HG03432 (cell line): Measurements from ENCODE around the gene SLC48A1.
A peak's percentile ranks its signal among the peaks of the same experiment; 100 is the strongest.
"Not testable (repeated sequence)": the region's sequence is repeated elsewhere in the genome, so short reads cannot be mapped to it uniquely, and the experiment has no call there.

Experiments
- ATAC-seq: cut with Tn5 transposase; IDR thresholded peaks from one replicate; pipeline ENCODE4 v1.9.1; 2021; ENCODE audit warnings: mild to moderate bottlenecking, moderate library complexity; ENCODE audit not compliant: unreplicated experiment

Gene SLC48A1

DNA sequence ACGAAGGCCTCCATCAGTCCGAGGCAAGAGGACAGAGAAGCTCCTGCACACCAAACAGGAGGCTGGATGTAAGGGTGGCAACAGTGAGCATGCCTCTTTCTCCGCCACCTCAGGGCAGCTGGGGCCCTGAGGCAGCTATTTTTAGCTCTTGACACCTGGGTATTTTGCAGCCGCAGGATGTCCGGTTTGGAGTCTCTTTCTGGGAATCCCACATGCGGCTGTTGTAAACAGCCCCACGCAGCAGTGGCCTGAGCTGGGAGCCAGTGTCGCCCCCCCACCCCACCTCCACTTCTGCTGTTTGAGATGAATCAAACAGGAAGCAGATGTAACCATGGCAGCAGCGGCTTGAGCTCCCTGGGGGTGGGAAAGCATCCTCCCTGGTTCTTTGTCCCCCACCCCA, 35.0 kb downstream of the SLC48A1 start:
- ATAC-seq = peak; percentile 44

DNA sequence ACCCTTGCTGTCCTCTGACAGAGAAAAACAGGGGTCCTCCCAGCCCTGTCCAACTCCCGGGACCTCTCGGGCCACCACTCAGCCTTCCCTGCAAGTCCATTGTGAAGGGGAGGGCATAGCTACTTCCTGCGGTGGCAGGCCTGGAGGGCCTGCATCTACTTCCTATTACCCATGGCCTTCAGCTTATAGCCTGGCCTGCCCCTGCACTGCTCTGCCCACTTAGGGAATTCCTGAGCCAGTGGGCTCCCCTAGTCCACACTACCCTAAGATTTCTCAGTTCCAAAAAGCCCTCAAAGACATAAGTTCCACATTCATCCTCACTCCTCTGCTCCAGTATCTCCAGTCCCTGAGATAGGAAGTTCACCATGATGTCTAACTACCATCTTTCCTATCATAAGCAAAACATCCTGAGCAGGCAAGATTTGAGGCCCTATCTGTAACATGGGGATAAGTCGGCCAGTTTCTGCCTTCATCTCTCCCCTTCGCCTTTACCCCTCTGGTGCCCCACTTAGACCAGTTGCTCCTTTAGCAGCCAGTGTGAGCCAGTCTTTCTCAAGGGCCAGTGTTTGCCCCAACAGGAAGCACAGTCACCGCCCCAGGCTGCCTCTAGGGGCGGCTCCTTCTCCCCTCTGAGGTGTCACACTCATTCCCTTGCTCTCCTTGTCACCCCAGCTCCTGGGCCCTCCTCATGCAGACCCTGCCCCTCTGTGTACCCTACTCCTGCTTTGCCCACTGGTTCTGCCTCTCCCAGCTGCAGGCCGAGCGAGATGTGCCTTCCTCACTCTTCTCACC, 35.7 kb downstream of the SLC48A1 start:
- no peak for ATAC-seq

DNA sequence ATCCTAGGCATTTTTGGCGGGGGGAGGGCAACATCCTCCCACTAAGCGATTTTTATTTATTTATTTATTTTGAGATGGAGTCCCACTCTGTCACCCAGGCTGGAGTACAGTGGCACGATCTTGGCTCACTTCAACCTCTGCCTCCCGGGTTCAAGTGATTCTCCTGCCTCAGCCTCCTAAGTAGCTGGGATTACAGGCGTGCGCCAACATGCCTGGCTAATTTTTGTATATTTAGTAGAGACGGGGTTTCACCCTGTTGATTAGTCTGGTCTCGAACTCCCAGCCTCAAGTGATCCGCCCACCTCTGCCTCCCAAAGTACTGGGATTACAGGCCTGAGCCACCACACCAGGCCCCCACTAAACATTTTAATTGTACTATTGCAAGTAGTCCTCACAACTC, 36.5 kb downstream of the SLC48A1 start:
- ATAC-seq = not testable (repeated sequence)

DNA sequence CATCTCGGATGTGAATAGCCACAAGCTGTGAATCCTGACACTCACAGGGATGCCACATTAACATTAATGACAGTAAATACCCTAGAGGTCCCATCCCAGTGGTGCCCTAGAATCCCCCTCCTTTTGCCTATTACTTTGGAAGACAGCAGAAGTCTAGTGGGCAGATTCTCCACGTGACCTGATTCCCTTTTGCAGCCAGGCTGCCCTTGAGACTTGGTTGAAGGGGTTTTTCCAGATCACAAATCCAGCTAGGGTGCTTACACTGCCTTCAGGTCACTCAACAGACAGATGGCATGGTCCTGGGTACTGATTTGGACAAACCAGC, 38.0 kb downstream of the SLC48A1 start:
- ATAC-seq = no peak

DNA sequence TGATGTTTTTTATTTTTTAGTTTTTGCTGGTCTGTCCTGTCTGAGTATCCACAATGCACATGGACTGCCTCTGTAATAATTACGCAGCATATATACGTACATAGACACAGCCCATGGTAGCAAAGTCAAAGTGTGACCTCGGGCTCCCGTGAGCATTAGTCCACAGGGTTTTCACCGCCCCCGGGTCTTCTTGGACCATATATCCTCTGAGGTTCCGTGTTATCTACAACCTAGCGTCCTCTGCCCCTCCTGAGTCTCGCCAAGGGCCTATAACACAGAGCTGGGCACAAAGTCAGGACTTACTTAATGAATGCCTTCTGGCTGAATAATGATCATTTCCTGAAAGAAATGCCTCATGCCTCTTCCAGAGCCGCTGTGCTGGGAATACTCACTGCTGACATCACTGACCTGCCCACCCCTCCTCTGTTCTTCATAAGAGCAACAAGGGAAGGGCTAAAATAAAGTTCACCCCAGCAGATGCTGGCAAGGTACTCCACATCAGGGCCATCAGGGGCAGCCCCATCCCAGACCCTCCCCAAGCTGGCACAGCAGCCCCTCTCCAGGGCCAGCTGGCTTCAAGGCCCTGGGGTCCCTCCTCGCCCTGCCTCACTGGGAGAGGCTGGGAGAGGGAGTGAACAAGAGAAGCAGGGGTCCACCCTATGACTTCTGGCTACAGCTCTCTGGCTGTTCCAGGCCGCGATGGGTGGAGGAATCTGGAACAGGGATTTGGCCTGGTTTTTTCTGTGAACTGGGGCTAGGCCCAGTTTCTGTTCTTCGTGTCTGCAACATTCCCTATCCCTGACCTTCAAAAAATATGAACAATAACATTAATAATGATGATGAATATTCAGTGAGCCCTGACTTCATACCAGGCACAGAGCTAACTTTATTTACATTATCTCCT, 38.8 kb downstream of the SLC48A1 start:
- no peak for ATAC-seq

DNA sequence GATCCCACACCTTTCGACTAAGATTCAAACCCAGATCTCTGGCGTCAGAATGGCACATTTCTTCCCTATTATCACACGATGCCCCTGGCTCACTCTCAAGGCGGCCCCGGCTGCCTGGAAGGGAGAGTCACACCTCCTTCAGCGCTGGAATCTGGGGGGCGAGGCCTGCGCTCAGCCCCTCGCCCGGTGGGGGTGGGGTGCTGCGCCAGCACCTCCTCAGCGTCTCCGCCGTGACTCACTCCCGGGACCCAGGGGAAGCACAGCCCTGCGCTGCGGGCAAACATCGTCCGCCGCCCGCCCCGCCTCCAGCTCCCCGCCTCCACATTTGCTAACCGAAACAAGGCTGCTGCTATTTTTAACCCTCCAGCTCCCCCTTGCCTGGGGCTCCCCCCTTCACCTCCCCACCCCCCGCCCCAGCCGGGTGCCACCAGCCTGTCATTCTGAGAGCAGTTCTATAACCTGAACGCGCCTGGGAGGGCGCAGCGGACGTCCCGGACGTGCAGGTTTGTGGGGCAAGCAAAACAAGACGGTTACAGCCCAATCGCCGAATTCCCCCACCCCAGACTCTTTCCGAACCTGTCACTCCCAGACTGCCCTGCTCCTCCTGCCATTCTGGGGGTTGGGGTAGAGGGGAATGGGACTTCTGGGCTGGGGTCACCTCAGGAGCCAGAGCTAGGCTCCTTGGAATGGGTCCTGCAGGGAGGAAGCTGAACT, 39.9 kb downstream of the SLC48A1 start:
- peak; percentile 74 for ATAC-seq

DNA sequence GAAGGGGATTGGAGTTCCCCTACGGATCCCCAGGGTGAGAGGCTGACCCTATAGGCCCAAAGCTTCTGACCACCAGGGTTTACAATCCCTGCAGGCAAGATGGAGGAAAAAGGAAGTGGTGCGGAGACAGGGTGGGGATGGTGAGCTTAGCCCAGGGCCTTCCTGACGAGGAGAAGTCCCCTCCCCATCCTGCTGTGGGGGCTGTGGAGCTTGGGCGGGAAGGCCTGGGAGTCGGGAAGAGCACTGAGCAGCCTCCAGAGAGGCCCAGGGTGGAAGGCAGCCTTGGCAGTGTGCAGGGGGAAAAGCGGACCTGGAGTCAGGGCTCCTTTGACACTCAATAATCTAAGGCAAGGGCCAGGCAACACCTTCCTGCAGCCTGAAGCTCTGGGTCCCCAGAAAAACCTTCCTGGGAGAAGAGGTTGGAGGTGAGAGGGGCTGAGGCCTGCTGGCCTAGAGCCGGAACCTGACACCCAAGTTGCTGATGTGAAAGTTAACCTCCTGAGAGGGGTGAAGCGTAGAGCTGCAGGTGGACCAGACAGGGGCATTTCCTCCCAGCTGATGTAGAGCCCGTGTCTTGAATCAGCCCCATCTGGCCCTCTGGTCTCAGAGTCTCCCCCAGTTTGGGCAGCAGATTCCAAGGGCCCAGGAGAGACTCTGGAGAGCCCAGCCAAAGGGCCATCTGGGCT, 40.6 kb downstream of the SLC48A1 start:
- peak; percentile 36 for ATAC-seq

DNA sequence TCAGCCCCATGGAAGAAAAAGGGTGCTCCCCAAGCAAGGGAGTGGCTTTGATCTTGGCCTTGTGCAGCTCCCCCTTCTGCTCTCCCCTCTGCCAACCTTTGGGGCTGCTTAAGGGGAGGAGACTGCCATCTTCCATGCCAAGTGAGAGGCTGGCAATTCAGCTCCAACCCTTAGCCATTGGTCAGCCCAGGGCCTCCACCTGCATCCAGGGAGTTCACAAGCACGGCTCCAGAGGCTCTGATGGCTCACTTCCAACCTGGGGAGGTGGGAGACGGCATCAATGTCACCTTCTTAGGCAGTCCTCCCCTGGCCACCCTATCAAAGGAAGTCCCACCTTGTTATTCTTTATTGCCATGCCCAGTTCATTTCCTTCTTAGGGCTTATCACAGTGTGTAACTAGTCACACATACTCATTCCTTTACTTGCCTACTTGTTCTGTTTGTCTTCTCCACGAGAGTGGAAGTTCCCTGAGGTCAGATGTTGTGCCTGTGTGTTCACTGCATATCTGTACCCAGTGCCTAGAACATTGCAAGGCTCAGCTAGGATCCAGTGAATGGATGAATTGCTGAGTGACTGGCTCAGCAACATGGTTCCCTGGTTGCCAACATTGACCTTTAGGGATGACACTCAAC, 41.6 kb downstream of the SLC48A1 start:
- no peak for ATAC-seq

DNA sequence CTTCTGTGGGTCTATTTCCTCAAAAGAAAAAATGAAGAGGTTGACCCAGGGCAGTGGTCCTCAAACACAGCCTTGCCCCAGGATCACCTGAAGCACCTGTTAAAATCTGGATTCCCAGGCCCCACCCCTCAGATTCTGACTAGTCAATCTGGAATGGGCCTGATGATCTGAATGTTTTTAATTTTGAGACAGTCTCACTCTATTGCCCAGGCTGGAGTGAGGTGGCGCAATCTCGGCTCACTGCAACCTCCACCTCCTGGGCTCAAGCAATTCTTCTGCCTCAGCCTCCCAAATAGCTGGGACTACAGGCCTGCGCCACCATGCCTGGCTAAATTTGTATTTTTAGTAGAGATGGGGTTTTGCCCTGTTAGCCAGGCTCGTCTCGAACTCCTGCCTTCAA, 42.4 kb downstream of the SLC48A1 start:
- ATAC-seq = not testable (repeated sequence)

DNA sequence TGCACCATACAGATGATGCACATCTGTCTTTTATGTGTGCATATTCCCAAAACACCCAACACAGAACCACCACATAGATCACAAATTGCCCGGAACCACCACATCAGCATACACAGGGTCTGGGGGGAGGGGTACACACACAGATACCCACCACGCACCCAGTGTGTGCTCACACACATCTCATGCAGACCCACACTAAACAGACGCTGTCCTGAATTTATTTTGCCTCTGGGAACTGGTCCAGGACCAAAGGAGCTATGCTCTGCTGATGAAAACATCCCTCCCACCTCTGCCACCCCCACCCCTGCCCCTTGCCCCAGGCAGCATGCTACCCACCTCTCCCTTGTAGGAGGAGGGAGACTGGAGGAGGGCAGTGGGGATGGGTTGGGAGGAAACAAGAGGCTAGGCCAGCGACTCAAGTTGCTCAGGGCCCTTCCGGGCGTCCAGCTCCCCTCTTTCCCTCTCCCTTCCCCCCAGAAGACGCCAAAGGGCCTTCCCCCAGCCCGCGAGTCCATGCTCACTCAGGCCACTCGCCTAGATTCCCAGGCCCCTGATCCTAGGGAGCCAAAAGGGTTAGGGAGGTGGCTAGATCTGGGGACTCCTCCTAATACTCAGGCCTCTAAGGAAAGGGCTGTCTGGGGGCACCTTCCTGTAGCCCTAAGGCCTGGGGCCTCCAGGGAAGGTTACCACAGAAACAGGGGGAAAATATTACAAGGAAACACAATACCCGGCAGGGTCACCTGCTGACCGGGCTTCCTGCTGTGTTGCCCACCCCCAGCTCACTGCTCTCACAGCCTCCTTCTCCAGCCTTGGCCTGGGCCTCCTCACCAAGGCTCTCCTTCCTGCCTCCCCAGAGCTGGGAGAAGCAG, 43.6 kb downstream of the SLC48A1 start:
- ATAC-seq = no peak

DNA sequence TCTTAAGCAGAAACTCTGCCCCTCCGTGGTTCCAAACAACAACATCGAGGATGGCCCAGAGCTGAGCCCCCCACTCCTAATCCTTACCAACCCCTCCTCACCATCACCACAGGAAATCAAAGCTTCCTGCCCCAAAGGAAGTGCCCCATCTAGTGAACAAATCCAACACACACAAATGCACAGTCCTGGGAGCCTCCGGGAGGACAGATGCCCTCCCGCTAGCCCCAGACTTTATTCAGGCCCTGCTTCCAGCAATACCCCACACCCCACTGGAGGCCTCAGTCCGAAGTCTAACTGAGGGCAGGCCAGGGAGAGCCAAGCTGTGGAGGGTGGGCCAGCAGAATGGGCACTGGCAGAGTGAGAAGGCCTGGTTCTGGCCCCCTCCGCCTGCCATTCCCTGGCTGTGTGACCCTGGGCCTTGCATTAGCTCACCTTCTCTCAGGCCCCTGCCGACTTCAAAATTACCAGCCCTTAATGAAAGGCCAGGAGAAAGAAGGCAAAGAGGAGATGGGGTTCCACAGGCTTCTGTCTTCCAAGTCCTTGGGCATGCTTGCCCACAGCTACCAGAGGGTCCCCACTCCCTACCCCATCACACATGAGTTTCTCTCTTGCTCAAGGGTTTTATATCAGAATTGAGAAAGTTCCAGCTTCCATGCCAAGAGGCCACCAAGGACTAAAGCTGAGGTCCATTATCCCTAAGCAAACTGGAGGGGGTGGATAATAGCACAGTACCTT, 44.4 kb downstream of the SLC48A1 start:
- no peak for ATAC-seq

DNA sequence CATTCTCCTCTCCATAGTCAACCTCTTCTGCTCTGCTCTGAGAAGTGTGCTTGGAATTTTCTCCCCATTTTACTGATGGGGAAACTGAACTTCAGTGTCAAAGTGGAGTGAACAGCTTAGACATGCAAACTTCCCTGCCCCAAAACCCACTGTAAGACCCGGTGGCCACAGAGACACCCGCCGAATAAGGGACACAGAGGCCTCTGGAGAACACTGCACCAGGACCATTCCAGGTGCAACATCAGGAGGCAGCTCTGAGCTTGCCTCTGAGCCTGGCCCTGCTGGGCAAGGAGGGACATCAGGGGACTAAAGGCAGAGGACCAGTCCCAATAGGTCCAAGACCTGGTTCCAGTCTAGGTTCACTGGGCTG, 45.0 kb downstream of the SLC48A1 start:
- ATAC-seq = no peak

DNA sequence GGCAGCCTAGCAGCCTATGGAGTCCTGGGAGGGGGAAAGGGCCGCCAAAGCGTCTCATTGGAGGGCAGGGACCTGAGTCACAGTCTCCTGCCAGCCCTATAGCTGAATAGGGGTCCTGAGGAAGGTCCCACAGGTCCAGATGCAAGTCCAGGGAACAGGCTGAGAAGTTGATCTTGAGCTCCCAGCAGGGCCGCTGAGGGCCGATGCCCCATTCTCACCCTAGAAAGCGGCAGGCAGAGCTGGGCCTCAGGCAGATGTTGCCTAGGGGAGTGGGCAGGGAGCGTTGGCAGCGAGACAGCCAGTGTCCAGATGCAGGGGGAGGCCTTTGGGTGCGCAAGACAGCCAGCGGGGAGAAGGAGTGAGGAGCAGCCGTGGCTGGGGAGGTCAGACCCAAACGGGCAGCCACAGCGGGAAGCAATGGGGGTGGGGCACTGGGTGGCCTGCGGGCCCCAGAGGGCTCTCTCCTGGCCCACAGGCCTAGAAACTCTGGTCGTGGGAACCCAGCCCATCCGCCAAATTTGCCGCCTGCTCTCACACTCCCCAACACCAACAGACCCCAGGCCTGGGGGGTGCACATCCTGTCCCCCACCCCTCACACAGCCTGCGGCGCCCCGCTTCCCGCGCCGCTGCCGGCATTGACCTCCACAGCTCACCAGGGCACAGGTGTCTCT, 45.6 kb downstream of the SLC48A1 start:
- peak; percentile 1 for ATAC-seq

DNA sequence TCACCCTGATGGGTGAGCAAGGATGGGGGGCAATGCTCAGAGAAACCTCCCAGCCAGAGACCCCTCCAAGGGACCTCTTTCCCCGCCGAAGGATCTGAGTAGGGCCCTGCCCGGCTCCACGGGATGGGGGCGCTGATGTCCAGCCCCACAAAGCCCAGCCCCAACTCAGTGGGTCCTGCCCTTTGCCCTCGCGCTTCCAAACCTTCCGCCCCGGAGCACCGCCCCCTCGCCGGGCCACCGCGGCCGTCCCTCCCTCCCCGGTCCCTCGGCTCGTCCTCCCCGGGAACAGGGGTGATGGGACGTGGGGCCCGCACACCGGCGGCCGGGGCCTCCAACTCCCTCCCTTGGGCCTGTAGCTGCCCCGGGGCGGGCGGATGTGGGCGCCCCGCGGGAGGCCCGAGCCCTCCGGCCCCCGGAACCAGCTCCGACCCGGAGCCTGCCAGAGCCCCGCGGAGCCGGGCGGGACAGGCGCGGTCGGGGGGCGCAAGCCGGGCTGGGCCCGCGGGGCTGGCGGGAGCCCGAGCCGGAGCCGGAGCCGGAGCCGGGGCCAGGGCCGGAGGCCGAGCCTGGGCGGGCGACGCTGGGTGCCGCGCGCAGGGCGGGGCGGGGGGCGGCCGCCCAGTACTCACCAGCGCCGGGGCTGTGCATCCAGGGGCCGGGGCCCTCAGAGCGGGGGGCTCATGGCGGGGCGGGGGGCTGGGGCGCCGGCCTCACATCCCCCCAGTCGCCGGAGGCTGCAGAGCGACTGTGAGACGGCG, 46.3 kb downstream of the SLC48A1 start:
- peak; percentile 42 for ATAC-seq

DNA sequence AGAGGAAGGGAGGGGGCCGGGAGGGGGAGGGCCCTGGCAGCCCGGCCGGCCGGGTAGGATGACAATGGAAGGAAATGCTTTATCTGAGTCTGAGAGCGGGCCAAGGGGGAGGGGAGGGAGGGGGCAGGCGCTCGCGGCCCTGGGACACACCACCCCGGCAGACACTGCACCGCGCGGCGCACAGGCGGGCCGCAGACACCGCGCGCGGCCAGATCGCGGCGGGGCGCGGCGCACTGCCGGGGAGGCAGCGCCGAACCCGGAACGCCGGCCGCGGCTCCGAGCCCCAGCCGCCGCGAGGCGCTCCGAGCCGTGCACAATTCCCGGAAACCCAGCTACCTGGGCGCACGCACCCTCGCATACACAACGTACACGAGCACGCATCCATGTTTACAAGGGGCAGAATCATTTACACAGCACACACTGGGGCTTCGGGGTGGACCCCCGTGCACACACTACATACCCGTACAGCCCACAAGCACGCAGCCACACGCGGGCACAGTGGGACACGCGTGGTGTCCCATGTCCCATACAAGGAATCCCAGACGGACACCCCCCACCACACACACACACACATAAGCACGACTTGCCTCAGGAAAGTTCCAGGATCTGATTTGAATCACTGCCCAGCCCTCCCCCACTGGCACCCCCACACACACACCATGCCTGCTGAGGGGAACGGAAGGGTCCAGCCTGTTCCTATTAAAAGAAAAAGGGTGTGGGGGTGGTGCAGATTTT, 47.0 kb downstream of the SLC48A1 start, which contains the start of gene HDAC7:
TSS of gene HDAC7 (minus strand) at position 8 of the 735 bp plus-strand sequence. CDS start 118 bp downstream, outside the sequence.
- ATAC-seq = peak; percentile 43

DNA sequence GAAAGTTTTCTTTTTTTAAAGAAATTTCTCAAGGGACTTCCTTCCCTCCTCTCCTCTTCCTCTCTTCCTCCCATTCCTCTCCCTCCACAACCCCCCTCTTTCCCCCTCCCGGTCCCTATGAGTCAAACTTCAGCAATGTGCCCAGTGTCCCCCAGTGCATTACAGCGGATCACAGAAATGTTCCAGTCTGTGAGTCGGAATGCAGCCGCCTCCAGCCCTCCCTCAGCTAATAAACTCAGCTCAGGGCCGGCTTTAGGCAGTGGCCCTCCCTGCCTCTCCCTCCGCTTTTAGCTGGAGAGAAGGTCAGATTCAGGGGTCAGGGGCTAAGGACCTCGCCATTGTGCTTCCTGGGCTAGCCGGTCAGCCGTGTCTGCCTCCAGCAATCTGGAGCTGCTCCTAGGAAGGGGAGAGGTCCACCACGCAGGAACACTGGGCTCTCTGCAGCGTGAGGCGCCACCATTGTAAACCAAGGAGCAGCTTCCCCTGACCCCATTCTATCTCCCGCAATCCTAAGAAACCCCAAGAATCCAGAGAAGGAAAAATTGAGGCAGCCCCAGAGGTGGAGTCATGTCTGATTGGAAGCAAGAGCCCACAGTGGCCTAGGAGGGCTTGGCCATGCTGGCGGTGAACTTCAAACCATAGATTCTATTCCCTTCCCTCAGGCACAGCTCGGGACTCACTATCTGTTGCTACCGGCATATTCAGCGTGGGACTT, 47.8 kb downstream of the SLC48A1 start:
- no peak for ATAC-seq
